Measurements from ENCODE around the gene NUP85.

- TF ChIP-seq, protein P1, sequence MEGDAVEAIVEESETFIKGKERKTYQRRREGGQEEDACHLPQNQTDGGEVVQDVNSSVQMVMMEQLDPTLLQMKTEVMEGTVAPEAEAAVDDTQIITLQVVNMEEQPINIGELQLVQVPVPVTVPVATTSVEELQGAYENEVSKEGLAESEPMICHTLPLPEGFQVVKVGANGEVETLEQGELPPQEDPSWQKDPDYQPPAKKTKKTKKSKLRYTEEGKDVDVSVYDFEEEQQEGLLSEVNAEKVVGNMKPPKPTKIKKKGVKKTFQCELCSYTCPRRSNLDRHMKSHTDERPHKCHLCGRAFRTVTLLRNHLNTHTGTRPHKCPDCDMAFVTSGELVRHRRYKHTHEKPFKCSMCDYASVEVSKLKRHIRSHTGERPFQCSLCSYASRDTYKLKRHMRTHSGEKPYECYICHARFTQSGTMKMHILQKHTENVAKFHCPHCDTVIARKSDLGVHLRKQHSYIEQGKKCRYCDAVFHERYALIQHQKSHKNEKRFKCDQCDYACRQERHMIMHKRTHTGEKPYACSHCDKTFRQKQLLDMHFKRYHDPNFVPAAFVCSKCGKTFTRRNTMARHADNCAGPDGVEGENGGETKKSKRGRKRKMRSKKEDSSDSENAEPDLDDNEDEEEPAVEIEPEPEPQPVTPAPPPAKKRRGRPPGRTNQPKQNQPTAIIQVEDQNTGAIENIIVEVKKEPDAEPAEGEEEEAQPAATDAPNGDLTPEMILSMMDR (IDR thresholded peaks at IDR 0.05; ENCODE audit: insufficient read depth, low read length), result no peak
- peak; percentile 66 for TF ChIP-seq REST (IDR thresholded peaks at IDR 0.05; ENCODE audit: insufficient replicate concordance, low read depth)
- no peak for TF ChIP-seq GABPA (IDR thresholded peaks at IDR 0.05; ENCODE audit: low read depth)
- peak; percentile 56; the same call in 1 of the 2 replicates for TF ChIP-seq SPI1 (IDR thresholded peaks at IDR 0.05; ENCODE audit: borderline replicate concordance, low read depth)
Measured at GRCh38 chr17:75182569-75183436, 22.7 kb upstream of the NUP85 start, which contains the start of gene SUMO2.
